Measurements from ENCODE around the gene ETV4. TPM values are rescaled to one million over a fixed set of nuclear protein-coding genes. Genes with fewer than 3 reads are reported as not detected.

The ETV4 gene
- 154 and 164 TPM in 2 replicates for total RNA-seq (2014; rRNA removed; shearing (Covaris generic))
- polyA plus RNA-seq (2015; cell fraction: cytosol; rRNA removed), result 199 and 243 TPM in 2 replicates
- 215 and 216 TPM in 2 replicates for polyA plus RNA-seq (2015; cell fraction: nucleus; rRNA removed)

DNA sequence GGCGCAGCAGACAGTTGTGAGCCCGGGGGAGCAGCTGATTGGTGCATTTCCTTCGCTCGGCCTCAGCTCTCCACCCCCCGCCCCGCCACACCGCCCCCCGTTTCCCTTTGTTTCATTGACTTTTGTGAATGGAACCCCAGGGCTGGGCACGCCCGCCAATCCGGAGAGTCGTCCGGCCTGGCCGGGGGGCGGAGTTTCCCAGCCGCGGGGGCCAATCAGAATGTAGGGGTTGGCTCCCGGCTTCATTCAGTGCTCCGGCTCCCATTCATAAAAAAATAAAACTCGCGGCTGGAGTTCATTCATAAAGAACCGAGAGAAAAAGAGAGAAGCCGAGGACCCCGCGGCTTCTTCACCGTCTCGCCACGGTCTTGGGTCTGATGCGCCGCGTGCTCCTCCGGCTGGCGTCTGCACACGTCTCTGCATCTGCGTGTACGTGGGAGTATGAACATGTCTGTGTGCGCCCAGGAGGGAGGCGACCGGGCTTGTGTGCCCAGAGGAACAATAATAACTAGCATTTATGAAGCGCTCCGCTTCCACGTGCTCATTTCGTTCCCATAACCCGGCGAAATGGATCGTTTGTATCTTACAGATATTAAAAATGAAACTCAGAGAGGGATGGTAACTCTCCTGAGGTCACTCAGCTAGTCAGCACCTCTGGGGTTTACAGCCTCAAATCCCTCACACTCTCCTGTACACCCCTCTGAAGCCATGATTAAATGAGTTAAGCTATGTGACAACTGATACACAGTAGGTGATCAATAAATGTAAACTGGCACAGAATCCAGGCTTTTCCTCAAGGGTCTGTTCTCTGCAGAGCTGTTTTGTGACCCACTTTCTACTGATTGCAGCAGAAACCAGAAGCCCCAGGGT lies at the start of gene ETV4:
Gene ETV4, minus strand, starts transcription at position 22 of the 870 bp plus-strand sequence. CDS start 723 bp downstream, outside the sequence.
- peak; percentile 95 for DNase-seq (ENCODE audit: low read depth, low spot score)
- in situ Hi-C loops (cut with HindIII; ENCODE audit: low pct_unique_long_range_greater_than_20kb, low sequenced_read_pairs), result no loop called here

DNA sequence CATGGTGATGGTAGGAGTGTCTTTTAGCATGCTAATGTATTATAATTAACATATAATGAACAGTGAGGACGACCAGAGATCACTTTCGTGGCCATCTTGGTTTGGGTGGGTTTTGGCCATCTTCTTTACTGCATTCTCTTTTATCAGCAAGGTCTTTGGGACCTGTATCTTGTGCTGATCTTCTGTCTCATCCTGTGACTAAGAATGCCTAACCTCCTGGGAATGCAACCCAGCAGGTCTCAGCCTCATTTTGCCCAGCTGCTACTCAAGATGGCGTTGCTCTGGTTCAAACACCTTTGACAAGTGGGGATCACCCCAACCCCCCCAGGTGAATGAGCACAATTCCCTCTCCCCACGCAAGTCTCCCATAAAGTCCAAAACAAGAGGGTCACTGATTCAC lies 49.3 kb upstream of the ETV4 start:
- DNase-seq (ENCODE audit: low read depth, low spot score), result no peak
- in situ Hi-C loops (cut with HindIII; ENCODE audit: low pct_unique_long_range_greater_than_20kb, low sequenced_read_pairs), result no loop called here

DNA sequence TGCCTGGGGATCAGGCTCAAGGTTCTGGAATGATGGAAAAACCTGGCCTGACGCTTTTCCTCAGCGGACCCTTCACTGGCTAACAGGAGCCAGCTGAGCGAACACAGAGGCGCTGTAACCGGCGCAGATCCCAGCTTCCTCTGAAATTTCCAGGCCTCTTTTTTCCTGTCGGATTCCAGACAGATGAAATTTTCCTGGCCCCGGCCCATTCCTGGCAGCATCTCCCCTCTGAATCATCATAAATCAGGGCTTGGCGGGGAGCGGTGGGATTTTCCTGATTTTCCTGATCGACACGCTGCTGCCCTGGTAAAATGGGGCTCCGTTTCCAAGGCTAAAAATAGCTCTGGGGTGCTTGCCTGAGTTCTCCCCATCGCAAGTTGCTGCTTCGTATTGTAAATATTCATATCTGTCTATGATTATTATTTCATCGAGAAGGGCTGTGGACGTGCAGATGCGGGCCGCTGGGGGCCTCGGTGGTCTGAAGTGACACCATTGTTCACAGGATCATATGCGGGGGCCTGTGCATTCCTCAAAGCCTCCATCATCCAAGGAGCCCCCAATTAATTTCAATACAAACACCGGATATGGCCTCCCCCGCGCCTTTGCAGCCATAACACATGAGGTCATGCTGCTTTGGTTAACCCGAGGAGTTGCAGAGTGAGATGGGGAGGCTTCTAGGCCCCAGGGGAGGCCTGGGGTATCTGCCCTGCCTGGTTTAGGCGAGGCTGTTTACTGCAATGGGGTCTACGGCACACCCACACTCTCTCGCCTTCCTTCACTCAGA lies 45.8 kb upstream of the ETV4 start:
- in situ Hi-C loops (cut with HindIII; ENCODE audit: low pct_unique_long_range_greater_than_20kb, low sequenced_read_pairs), result no loop called here
- DNase-seq (ENCODE audit: low read depth, low spot score), result no peak

DNA sequence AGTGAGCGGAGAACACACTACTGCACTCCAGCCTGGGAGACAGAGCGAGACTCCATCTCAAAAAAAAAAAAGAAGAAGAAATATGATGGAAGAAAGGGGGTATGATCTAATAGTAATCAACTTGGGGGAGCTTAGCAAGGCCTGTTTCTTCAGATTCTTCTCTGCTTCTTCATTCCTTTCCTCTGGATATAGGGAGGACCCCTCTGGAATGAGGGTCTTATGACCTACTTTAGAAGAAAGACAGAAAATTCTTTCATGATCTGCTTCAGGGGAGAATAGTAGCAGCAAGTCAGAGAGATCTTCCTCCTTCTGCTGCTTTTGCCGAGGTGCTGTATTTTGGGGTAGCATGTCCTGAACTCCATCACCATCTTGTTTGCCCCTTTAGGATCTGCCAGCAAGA lies 44.9 kb upstream of the ETV4 start:
- DNase-seq (ENCODE audit: low read depth, low spot score), result no peak
- in situ Hi-C loops (cut with HindIII; ENCODE audit: low pct_unique_long_range_greater_than_20kb, low sequenced_read_pairs), result no loop called here

DNA sequence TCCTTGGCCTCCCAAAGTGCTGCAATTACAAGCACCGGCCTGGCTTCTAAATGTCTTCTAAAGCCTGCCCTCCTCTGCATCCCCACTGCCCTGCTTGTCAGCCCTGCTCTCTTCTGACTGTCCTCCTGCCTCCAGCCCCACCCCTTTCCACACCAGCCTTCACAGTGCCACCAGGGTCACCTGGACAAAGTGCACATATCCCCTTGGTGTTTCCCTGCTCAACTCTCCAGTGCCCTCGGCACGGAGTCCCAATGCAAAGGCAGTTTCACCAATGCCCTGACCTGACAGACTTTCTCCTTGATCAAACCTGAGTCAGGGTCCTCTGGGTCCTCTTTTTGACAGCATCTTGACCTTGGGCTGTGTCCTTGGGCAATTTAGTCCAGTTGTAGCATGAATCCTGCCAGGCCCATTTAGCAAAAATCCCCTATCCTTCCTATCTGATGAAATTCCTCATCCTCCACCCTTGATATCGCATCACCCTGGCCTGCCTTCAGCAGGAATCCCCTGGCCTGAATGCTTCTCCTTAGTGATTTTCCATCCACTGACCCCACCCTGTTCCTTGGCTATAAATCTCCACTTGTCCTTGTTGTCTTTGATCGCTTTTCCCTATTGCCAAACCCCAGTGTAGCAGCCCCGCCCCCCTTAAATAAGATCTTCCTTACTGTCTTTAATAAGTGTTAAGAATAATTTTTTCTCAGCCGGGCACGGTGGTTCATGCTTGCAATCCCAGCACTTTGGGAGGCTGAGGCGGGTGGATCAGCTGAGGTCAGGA lies 42.7 kb upstream of the ETV4 start:
- DNase-seq (ENCODE audit: low read depth, low spot score), result no peak
- in situ Hi-C loops (cut with HindIII; ENCODE audit: low pct_unique_long_range_greater_than_20kb, low sequenced_read_pairs), result no loop called here

DNA sequence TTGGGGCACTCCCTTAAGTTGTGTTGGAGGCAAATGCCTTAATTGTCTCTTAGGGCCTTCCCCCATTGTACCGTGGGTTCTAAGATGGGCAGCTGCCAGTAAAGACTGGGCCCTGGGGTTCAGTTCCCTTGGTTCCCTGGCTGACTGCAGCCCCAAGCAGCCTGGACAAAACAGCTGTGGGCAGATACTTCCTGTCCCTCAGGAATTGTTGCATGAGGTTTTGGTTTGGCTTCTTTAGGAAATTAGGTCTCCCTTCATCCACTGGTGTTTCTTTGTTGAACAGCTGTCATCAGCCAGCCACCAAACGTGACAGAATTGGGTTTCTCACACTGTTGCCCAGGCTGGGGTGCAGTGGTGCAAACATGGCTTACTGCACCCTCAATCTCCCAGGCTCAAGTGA lies 42.0 kb upstream of the ETV4 start:
- no peak for DNase-seq (ENCODE audit: low read depth, low spot score)
- in situ Hi-C loops (cut with HindIII; ENCODE audit: low pct_unique_long_range_greater_than_20kb, low sequenced_read_pairs), result no loop called here

DNA sequence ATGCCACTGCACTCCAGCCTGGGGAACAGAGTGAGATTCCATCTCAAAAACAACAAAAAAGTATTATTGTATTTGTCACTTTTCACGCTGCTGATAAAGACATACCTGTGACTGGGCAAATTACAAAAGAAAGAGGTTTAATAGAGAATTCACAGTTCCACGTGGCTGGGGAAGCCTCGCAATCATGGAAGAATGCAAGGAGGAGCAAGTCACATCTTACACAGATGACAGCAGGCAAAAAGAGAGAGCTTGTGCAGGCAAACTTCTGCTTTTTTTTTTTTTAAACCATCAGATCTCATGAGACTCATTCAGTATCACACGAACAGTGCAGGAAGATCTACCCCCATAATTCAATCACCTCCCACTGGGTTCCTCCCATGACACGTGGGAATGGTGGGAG lies 41.5 kb upstream of the ETV4 start:
- DNase-seq (ENCODE audit: low read depth, low spot score), result no peak
- in situ Hi-C loops (cut with HindIII; ENCODE audit: low pct_unique_long_range_greater_than_20kb, low sequenced_read_pairs), result no loop called here

DNA sequence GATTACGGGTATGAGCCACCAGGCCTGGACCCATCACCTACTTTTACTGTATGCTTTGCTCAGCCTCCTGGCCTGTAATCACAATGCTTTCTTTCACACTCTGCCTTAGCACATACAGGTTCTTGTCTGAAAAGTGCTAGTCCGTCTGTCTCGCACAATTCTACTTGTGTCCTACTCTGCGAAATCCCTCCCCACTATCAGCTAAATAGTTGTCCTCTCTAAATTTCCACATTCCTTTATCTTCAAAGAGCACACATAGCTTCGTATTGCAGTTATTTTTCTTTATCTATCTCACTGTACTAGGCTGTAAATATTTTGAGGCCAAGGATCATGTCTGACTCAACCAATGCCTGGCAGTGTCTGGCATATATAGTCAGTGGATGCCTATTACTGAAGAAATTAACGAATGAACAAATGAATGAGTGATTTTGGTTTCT lies 38.5 kb upstream of the ETV4 start:
- in situ Hi-C loops (cut with HindIII; ENCODE audit: low pct_unique_long_range_greater_than_20kb, low sequenced_read_pairs), result no loop called here
- DNase-seq (ENCODE audit: low read depth, low spot score), result no peak

DNA sequence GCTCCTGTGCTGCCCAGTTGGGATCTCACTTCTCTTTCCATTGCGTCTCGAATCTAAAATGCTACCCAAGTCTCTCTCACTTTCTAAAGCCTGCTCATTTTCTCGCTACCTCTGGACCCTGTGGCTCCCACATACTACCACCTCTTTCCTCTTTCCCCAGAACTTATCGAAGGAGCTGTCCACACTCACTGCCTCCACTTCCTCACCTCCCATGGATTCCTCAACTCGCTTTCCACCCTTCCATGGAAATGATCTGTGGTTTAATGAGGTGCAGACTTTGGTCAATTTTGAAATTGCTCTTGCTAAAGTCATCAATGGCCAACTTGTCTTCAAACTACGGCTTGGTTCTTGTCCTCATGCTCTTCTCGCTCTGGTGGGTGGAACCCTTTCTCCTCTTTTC lies 37.2 kb upstream of the ETV4 start:
- in situ Hi-C loops (cut with HindIII; ENCODE audit: low pct_unique_long_range_greater_than_20kb, low sequenced_read_pairs), result no loop called here
- DNase-seq (ENCODE audit: low read depth, low spot score), result no peak

DNA sequence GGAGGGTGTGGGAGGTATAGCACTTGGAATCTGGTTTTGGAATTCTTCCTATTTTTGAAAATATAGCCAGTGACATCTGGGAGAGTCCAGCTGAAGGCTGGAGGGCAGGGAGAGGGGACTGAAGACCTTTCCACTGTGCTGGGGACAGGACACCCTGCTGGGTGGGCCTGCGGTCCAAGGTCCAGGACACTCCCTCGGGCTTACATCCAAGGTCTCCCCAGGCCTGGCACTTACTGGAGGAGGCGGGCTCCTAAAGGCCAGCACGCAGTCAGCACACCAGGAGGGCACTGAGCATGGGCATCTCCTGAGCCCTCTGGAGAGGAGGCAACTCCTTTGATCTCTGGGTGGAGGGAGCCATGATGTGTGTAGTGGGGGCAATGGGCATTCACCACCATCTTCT lies 35.5 kb upstream of the ETV4 start:
- DNase-seq (ENCODE audit: low read depth, low spot score), result no peak
- in situ Hi-C loops (cut with HindIII; ENCODE audit: low pct_unique_long_range_greater_than_20kb, low sequenced_read_pairs), result no loop called here

DNA sequence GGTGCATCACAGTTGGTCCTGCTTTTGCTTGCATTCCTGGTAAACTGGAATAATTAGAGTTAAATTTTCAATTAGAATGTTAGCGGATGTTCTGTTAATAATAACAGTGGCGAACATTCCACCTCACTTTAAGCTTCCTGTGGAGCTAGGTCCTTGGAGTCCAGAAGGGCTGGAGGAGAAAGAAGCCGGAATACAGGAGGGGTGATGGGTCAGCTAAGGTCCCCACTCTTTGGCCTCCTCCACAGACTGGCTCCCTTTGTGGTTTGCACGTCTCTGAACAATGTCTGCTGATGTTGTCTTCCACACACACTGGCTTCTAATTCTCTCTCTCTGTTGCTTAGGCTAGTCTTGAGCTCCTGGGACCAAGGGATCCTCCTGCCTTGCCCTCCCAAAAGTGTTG lies 35.0 kb upstream of the ETV4 start:
- no peak for DNase-seq (ENCODE audit: low read depth, low spot score)
- in situ Hi-C loops (cut with HindIII; ENCODE audit: low pct_unique_long_range_greater_than_20kb, low sequenced_read_pairs), result no loop called here

DNA sequence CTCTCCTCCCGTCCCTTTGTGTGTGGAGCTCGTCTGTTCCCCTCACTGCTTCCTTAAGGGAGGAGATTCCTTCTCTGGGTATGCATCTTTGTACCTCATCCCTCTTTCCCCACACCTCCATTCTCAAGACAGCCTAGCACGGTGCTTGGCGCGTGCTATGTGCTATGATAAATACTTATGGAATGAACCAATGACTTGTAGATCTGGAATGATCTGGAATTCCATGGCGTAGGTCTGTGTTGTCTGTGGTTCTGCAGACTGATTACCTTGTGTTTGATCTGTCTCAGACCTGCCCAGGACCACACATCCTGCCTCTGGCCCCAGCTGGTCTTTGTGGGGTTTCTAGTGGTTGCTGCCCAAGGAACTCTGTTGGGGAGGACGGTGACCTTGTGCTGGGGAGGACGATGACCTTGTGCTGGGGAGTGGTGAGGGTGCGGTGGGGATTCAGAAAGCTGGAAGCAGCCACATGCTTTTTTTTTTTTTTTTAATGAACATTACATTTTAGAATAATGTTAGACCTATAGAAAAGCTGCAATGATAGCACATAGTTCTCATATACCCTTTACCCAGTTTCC lies 33.5 kb upstream of the ETV4 start:
- in situ Hi-C loops (cut with HindIII; ENCODE audit: low pct_unique_long_range_greater_than_20kb, low sequenced_read_pairs), result no loop called here
- no peak for DNase-seq (ENCODE audit: low read depth, low spot score)

DNA sequence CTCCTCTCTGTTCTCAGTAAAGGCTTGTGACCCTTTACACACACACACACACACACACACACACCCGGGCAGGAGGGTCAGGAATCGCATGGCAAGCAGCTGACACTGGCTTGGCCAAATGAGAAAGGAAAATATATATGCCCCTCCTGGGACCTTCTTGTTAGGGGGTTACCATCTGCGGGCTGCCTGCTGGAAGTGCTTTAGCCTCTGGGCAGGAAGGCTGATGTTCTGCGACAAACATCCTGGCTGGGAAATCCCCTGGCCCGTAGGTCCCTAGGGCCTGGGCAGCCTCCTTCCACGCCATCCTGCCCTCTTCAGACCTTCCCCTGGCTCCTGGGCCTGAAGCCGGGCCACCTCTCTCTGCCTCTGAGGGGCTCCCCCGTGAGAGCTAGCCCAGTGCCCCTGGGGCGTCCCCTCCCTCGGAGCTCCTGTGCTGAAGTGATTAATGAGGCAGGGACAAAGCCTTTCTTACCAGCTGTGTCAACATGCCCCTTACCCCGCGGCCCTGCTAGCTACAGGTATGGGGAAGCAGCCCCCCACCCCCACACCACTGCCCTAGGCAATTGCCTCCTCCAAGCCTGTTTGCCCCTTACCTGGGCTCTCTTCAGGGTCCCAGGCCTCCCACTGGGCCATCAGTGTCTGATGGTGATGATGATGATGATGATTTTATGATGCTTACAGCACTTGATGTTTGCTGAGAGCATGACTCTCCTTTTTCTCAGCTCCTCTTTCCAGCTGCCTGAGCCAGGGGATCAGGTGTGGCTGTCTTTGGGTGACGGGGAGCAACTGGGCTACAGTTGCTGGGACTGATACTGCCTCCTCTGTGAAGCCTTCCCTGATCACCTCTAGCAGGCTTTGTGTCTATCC lies 32.8 kb upstream of the ETV4 start:
- in situ Hi-C loops (cut with HindIII; ENCODE audit: low pct_unique_long_range_greater_than_20kb, low sequenced_read_pairs), result no loop called here

DNA sequence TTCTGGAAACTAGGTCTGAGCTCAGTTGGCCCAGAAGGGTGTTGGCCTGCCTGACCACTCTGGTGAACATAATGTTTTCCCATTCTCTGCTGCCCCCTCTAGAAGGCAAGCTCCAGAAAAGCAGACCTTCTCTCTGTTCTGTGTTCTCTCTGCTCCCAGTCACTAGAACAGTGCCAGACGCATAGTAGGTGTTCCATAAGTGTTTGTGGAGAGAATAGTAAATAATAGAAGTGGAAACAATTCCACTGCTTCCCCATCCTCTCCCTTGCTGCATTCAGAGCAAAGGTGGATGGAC lies 32.2 kb upstream of the ETV4 start:
- no peak for DNase-seq (ENCODE audit: low read depth, low spot score)
- in situ Hi-C loops (cut with HindIII; ENCODE audit: low pct_unique_long_range_greater_than_20kb, low sequenced_read_pairs), result no loop called here

More for the DNA sequence above, 32.8 kb upstream of the ETV4 start:
- peak; percentile 58 for DNase-seq (ENCODE audit: low read depth, low spot score)

DNA sequence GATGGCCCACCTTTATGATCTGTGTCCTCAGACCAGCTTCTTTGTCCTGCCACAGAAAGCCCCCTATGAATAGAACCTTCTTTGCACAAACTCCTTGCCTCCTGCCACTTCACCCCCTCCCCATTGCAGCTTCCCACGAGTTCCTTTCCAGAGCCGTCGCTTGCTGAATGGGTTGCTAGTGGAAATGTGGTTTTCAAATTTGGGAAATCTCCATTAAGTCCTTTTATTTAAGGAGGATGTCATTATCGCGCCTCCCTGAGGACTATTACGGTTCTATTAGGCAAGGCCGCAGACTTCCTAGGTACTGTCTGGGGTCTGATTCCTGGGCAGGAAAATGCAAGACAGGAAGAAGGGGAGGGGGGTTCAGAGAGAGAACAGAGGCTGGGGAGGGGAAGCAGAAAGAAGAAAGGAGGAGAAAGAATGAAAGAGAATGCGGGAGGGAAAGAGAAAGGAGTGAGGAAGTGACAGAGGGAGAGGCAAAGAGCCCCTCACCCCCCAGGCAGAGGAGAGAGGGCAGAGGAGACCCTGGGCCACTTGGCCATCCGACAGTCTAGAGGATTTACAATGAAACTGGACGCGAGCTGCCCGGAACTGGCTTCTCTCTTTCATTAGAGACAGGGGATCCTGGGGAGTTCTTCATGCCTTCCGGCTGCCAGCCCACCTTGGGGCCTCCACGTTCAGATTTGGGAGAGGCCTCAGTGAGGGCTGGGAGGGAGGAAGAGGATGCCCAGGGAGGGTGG lies 31.7 kb upstream of the ETV4 start:
- DNase-seq (ENCODE audit: low read depth, low spot score), result no peak
- in situ Hi-C loops (cut with HindIII; ENCODE audit: low pct_unique_long_range_greater_than_20kb, low sequenced_read_pairs), result no loop called here

DNA sequence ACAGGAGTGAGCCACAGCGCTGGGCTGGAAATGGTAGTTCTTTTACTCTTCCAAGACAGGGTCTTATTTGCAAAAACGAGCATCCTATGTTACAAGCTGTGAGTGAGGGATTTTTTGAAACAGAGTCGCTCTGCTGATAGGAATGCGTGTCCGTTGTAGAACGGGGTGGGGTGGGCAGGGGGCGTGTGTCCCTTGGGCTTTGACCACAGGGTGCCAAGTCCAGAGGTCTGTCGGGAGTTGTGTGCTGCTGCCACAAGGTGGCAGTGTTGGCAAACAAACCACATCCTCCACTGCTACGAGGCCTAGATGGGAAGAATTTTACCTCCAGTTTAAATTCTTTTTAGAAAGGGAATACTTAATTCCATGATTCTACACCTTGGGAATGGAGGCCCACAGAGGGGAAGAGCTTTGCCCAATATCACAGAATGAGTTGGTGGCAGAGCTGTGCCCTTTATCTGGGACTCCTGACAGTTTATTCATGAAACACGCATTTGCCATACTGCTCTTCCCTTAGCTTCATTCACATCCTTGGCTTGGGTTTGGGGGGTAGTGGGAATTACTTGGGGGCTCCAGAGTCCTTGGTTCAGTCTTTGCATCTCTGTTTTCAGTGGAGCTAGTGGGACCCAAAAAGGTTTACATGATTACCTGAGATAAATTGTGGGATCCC lies 30.6 kb upstream of the ETV4 start:
- DNase-seq (ENCODE audit: low read depth, low spot score), result peak; percentile 81
- in situ Hi-C loops (cut with HindIII; ENCODE audit: low pct_unique_long_range_greater_than_20kb, low sequenced_read_pairs), result no loop called here

Measured in SK-MEL-5 (cell line).